ENCODE measurements around the gene TSPAN33. TPM values are rescaled to one million over a fixed set of nuclear protein-coding genes. Genes with fewer than 3 reads are reported as not detected.

Gene TSPAN33
- total and polyA plus RNA-seq, 2 of the 13 experiments (the other 11 are each of a cell fraction or from before 2014, with no cell fraction given): 15.3 to 16.5 TPM

- TF ChIP-seq ARID5B (CRISPR knock-in tag; IDR thresholded peaks at IDR 0.05) (peak; percentile 63), ZNF234 (CRISPR knock-in tag; conservative IDR thresholded peaks at IDR 0.05) (0 out of 2 replicates have a peak, but pooled peaks have one; percentile 42), ZNF281 (CRISPR knock-in tag; IDR thresholded peaks at IDR 0.05; ENCODE audit: borderline replicate concordance) (peak; percentile 75), HMG20B (CRISPR knock-in tag; conservative IDR thresholded peaks at IDR 0.05) (no peak), GTF2F1 (IDR thresholded peaks at IDR 0.05; ENCODE audit: low read length) (no peak), ZFP62 (CRISPR knock-in tag; IDR thresholded peaks at IDR 0.05) (no peak), ARID4A (CRISPR knock-in tag; IDR thresholded peaks at IDR 0.05; ENCODE audit: borderline replicate concordance) (peak; percentile 53; the same call in 1 of the 2 replicates), ZNF703 (CRISPR knock-in tag; IDR thresholded peaks at IDR 0.05; ENCODE audit: borderline replicate concordance) (no peak), ZNF691 (CRISPR knock-in tag; IDR thresholded peaks at IDR 0.05; ENCODE audit: borderline replicate concordance, low read depth) (no peak), CCDC6 (CRISPR knock-in tag; IDR thresholded peaks at IDR 0.05) (no peak), ADNP (CRISPR knock-in tag; IDR thresholded peaks at IDR 0.05) (no peak), ZNF205 (CRISPR knock-in tag; IDR thresholded peaks at IDR 0.05) (no peak), POLR2AphosphoS2 (IDR thresholded peaks at IDR 0.05; ENCODE audit: low read depth, low read length) (no peak), ZNF501 (CRISPR knock-in tag; IDR thresholded peaks at IDR 0.05) (no peak), ZNF292 (CRISPR knock-in tag; IDR thresholded peaks at IDR 0.05; ENCODE audit: borderline replicate concordance, low read depth) (no peak), ZNF10 (CRISPR knock-in tag; IDR thresholded peaks at IDR 0.05; ENCODE audit: borderline replicate concordance, low read depth) (no peak)
- TF ChIP-seq, protein P1, sequence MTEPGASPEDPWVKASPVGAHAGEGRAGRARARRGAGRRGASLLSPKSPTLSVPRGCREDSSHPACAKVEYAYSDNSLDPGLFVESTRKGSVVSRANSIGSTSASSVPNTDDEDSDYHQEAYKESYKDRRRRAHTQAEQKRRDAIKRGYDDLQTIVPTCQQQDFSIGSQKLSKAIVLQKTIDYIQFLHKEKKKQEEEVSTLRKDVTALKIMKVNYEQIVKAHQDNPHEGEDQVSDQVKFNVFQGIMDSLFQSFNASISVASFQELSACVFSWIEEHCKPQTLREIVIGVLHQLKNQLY (CRISPR knock-in tag; IDR thresholded peaks at IDR 0.05): no peak
Observed at GRCh38 chr7:129188372-129188891, 43.9 kb downstream of the TSPAN33 start, which contains the start of gene SMO (continued).

Measured in HepG2 (cell line).